Measurements from ENCODE around the gene DHCR7.

DNA sequence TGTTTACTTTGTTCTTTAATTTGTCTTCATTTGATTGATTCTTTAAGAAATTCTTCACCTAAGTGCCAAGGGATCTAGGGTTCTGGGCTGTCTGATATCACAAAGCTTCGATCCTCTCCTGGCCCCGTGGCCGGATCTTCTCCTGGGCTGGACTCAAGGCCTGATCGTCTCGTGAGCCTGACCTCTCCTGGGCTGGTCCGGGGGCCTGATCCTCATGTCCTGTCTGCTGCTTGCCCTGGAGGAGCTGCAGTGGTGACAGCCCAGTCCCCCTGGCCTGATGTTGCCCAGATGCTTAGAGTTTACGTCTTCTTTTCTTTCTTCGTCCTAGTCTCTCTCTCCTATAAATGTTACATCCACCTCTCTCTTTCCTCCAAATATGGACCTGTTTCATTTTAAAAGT is 8.1 kb upstream of the DHCR7 start:
- TF ChIP-seq EZH2 (IDR thresholded peaks at IDR 0.05; ENCODE audit: insufficient read depth, poor library complexity, severe bottlenecking) (no peak), EZH2phosphoT487 (IDR thresholded peaks at IDR 0.05; ENCODE audit: insufficient read depth, low read depth) (no peak)

All from GM23248 (cell line).